Mesothelial cell of epicardium (in vitro differentiated cells): Measurements from ENCODE around the gene TROAP. TPM values are rescaled to one million over a fixed set of nuclear protein-coding genes. Genes with fewer than 3 reads are reported as not detected.
A peak's percentile ranks its signal among the peaks of the same experiment; 100 is the strongest.

Experiments
- DNase-seq, 2 experiments: peaks; one replicate each; pipeline ENCODE4 v3.0.0; 2021; ENCODE audit warnings: low spot score in 2 of 2; ENCODE audit not compliant: unreplicated experiment in 2 of 2
- H3K27ac Mint-ChIP-seq: 2 replicates; pipeline ENCODE4 v1.8.0; 2021; ENCODE audit warnings: mixed read lengths
- H3K27me3 Mint-ChIP-seq: 2 replicates; pipeline ENCODE4 v1.8.0; 2021; ENCODE audit warnings: low read depth, mixed read lengths
- H3K36me3 Mint-ChIP-seq: 2 replicates; pipeline ENCODE4 v1.8.0; 2021; ENCODE audit warnings: mixed read lengths
- H3K4me1 Mint-ChIP-seq: 2 replicates; pipeline ENCODE4 v1.8.0; 2021; ENCODE audit warnings: mixed read lengths
- H3K4me3 Mint-ChIP-seq: 2 replicates; pipeline ENCODE4 v1.8.0; 2021; ENCODE audit warnings: mild to moderate bottlenecking, moderate library complexity, mixed read lengths
- H3K9me3 Mint-ChIP-seq: 2 replicates; pipeline ENCODE4 v1.8.0; 2021; ENCODE audit warnings: mixed read lengths
- CTCF ChIP-seq: fragments of 200-600 bp; sonication (generic); IDR thresholded peaks from one replicate; pipeline ENCODE4 v1.5.0; 2021; ENCODE audit warnings: antibody characterized with exemption; ENCODE audit not compliant: unreplicated experiment
- total RNA-seq: library from RNA; stranded (reverse); gene quantifications from 3 replicates; pipeline ENCODE4 v1.2.1, GENCODE V29; 2021

Gene TROAP
- total RNA-seq, 1 donor from 2014 or later = 30.8 TPM

GRCh38 chr12:49342066-49342913 lies 19.2 kb downstream of the TROAP start:
- DNase-seq = peak; percentile 79 to 88
- no peaks in the 10 kb centered on the region for H3K36me3 Mint-ChIP-seq
- H3K9me3 Mint-ChIP-seq = no peaks in the 10 kb centered on the region
- H3K4me1 Mint-ChIP-seq = peaks cover 52% of the 10 kb centered on the region
- peak overlapping the region; percentile 65 for H3K4me3 Mint-ChIP-seq
- no peak overlapping the region for H3K27ac Mint-ChIP-seq
- peak; percentile 91 for TF ChIP-seq CTCF
- peaks cover 98% of the 10 kb centered on the region for H3K27me3 Mint-ChIP-seq

- H3K9me3 Mint-ChIP-seq = no peaks in the 10 kb centered on the region
- H3K4me1 Mint-ChIP-seq = peaks cover 51% of the 10 kb centered on the region
- peak overlapping the region; percentile 65 for H3K4me3 Mint-ChIP-seq
- H3K36me3 Mint-ChIP-seq = no peaks in the 10 kb centered on the region
- H3K27ac Mint-ChIP-seq = no peak overlapping the region
- peaks cover 97% of the 10 kb centered on the region for H3K27me3 Mint-ChIP-seq
- TF ChIP-seq CTCF = no peak
- DNase-seq = peak in 1 of 2 experiments; percentile 52
These were observed 20.1 kb downstream of the TROAP start for GRCh38 chr12:49342914-49343731.

GRCh38 chr12:49344486-49345050 lies 21.5 kb downstream of the TROAP start:
- H3K9me3 Mint-ChIP-seq = no peaks in the 10 kb centered on the region
- no peak for DNase-seq
- no peak for TF ChIP-seq CTCF
- no peak overlapping the region for H3K27ac Mint-ChIP-seq
- peaks cover 46% of the 10 kb centered on the region for H3K4me1 Mint-ChIP-seq
- no peak overlapping the region for H3K4me3 Mint-ChIP-seq
- no peaks in the 10 kb centered on the region for H3K36me3 Mint-ChIP-seq
- H3K27me3 Mint-ChIP-seq = peaks cover 87% of the 10 kb centered on the region

- peaks cover 80% of the 10 kb centered on the region for H3K27me3 Mint-ChIP-seq
- H3K9me3 Mint-ChIP-seq = no peaks in the 10 kb centered on the region
- no peak for TF ChIP-seq CTCF
- DNase-seq = peak in 1 of 2 experiments; percentile 56
- H3K4me1 Mint-ChIP-seq = peaks cover 44% of the 10 kb centered on the region
- H3K4me3 Mint-ChIP-seq = peak overlapping the region; percentile 67
- H3K27ac Mint-ChIP-seq = no peak overlapping the region
- no peaks in the 10 kb centered on the region for H3K36me3 Mint-ChIP-seq
These were observed 22.2 kb downstream of the TROAP start for GRCh38 chr12:49345051-49345824.
